HepG2 (cell line): Measurements from ENCODE around the gene TMEFF2. TPM values are rescaled to one million over a fixed set of nuclear protein-coding genes. Genes with fewer than 3 reads are reported as not detected.

Experiments
- CEBPB ChIP-seq: IDR thresholded peaks from 2 replicates; pipeline ENCODE4 v1.6.1; 2011; ENCODE audit warnings: low read depth, low read length, improper control_type of control experiment, borderline replicate concordance
- SMAD9 ChIP-seq: sonication (generic); formaldehyde crosslinking; IDR thresholded peaks from 2 replicates; pipeline ENCODE4 v1.5.1; 2020; ENCODE audit warnings: mild to moderate bottlenecking, missing genetic modification reagents
- SP1 ChIP-seq, 2 experiments: fragments of 450-650 bp in 1 of 2; sonication (generic) in 1 of 2; formaldehyde crosslinking in 1 of 2; IDR thresholded peaks; 2 replicates each; pipeline versions ENCODE4 v1.4.0 to v1.6.1; 2016 to 2020; ENCODE audit warnings: missing genetic modification reagents in 1 of 2
- XRCC5 ChIP-seq: fragments of 200-400 bp; formaldehyde crosslinking; optimal IDR thresholded peaks from 2 replicates; pipeline ENCODE3; 2017; ENCODE audit warnings: mild to moderate bottlenecking, low read length
- ZNF20 ChIP-seq: sonication (generic); formaldehyde crosslinking; IDR thresholded peaks from 2 replicates; pipeline ENCODE4 v1.4.0; 2020; ENCODE audit warnings: mild to moderate bottlenecking, moderate library complexity, missing genetic modification reagents
- polyA plus RNA-seq, 8 experiments: library from polyadenylated mRNA; depleted of rRNA in 3 of 8; stranded (reverse) in 7 of 8; unstranded in 1 of 8; fragments of >200 nt; fragmentation: Illumina TruSeq in 4 of 8; extraction: Trizol in 4 of 8; gene quantifications; 2 replicates each; pipeline versions ENCODE4 v1.2.1 to v1.2.3, GENCODE V29; 2011 to 2016; ENCODE audit warnings: low read depth in 4 of 8, missing spikeins in 1 of 8, mixed read lengths in 1 of 8; ENCODE audit not compliant: insufficient read depth in 1 of 8
- total RNA-seq, 5 experiments: library from RNA; depleted of rRNA; stranded (reverse); fragments of >200 nt; fragmentation: Illumina TruSeq; extraction: Trizol; gene quantifications; 2 replicates each; pipeline ENCODE4 v1.2.3, GENCODE V29; 2016; ENCODE audit warnings: low read depth in 1 of 5
- TF ChIP-seq, protein P1 (sequence below): sonication (generic); formaldehyde crosslinking; IDR thresholded peaks from 2 replicates; pipeline ENCODE4 v1.5.0; 2020; ENCODE audit warnings: mild to moderate bottlenecking, missing genetic modification reagents, borderline replicate concordance
- TF ChIP-seq, protein P2 (sequence below): sonication (generic); formaldehyde crosslinking; IDR thresholded peaks from 2 replicates; pipeline ENCODE4 v1.4.0; 2020; ENCODE audit warnings: missing genetic modification reagents, borderline replicate concordance
- TF ChIP-seq, protein P3 (sequence below): sonication (generic); formaldehyde crosslinking; IDR thresholded peaks from 2 replicates; pipeline ENCODE4 v1.4.0; 2020; ENCODE audit warnings: mild to moderate bottlenecking, missing genetic modification reagents, borderline replicate concordance
- TF ChIP-seq, protein P4 (sequence below): fragments of 450-650 bp; IDR thresholded peaks from 2 replicates; pipeline ENCODE4 v1.6.1; 2017; ENCODE audit warnings: mild to moderate bottlenecking

TMEFF2 gene
- total and polyA plus RNA-seq, 2 of the 13 experiments (the other 11 are each of a cell fraction or from before 2014, with no cell fraction given), result not detected

DNA sequence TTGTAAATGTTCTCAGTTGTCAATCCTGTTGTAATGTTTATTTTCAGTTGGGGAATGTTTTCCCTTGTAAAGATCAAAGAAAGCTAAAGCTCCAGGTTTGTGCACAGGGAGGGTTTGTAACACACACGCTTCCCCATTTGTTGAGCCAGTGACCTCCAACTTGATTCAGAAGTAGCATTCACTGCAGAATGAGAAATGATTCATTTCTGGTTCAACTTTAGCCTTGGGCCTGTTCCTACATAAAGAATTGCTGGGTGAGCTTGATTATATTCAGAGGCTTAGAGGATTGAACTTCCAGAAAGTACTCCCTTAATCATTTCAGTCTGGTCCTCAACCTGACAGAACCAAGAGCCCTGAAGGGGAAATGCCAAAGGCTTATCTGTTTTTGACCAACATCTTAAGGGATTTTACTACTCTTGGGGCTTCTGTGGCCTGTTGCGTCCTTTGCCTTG is 277.3 kb downstream of the TMEFF2 start (continued):
- TF ChIP-seq, protein P1, sequence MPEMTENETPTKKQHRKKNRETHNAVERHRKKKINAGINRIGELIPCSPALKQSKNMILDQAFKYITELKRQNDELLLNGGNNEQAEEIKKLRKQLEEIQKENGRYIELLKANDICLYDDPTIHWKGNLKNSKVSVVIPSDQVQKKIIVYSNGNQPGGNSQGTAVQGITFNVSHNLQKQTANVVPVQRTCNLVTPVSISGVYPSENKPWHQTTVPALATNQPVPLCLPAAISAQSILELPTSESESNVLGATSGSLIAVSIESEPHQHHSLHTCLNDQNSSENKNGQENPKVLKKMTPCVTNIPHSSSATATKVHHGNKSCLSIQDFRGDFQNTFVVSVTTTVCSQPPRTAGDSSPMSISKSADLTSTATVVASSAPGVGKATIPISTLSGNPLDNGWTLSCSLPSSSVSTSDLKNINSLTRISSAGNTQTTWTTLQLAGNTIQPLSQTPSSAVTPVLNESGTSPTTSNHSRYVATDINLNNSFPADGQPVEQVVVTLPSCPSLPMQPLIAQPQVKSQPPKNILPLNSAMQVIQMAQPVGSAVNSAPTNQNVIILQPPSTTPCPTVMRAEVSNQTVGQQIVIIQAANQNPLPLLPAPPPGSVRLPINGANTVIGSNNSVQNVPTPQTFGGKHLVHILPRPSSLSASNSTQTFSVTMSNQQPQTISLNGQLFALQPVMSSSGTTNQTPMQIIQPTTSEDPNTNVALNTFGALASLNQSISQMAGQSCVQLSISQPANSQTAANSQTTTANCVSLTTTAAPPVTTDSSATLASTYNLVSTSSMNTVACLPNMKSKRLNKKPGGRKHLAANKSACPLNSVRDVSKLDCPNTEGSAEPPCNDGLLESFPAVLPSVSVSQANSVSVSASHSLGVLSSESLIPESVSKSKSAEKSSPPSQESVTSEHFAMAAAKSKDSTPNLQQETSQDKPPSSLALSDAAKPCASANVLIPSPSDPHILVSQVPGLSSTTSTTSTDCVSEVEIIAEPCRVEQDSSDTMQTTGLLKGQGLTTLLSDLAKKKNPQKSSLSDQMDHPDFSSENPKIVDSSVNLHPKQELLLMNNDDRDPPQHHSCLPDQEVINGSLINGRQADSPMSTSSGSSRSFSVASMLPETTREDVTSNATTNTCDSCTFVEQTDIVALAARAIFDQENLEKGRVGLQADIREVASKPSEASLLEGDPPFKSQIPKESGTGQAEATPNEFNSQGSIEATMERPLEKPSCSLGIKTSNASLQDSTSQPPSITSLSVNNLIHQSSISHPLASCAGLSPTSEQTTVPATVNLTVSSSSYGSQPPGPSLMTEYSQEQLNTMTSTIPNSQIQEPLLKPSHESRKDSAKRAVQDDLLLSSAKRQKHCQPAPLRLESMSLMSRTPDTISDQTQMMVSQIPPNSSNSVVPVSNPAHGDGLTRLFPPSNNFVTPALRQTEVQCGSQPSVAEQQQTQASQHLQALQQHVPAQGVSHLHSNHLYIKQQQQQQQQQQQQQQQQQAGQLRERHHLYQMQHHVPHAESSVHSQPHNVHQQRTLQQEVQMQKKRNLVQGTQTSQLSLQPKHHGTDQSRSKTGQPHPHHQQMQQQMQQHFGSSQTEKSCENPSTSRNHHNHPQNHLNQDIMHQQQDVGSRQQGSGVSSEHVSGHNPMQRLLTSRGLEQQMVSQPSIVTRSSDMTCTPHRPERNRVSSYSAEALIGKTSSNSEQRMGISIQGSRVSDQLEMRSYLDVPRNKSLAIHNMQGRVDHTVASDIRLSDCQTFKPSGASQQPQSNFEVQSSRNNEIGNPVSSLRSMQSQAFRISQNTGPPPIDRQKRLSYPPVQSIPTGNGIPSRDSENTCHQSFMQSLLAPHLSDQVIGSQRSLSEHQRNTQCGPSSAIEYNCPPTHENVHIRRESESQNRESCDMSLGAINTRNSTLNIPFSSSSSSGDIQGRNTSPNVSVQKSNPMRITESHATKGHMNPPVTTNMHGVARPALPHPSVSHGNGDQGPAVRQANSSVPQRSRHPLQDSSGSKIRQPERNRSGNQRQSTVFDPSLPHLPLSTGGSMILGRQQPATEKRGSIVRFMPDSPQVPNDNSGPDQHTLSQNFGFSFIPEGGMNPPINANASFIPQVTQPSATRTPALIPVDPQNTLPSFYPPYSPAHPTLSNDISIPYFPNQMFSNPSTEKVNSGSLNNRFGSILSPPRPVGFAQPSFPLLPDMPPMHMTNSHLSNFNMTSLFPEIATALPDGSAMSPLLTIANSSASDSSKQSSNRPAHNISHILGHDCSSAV (CRISPR knock-in tag), result no peak
- TF ChIP-seq, protein P2, sequence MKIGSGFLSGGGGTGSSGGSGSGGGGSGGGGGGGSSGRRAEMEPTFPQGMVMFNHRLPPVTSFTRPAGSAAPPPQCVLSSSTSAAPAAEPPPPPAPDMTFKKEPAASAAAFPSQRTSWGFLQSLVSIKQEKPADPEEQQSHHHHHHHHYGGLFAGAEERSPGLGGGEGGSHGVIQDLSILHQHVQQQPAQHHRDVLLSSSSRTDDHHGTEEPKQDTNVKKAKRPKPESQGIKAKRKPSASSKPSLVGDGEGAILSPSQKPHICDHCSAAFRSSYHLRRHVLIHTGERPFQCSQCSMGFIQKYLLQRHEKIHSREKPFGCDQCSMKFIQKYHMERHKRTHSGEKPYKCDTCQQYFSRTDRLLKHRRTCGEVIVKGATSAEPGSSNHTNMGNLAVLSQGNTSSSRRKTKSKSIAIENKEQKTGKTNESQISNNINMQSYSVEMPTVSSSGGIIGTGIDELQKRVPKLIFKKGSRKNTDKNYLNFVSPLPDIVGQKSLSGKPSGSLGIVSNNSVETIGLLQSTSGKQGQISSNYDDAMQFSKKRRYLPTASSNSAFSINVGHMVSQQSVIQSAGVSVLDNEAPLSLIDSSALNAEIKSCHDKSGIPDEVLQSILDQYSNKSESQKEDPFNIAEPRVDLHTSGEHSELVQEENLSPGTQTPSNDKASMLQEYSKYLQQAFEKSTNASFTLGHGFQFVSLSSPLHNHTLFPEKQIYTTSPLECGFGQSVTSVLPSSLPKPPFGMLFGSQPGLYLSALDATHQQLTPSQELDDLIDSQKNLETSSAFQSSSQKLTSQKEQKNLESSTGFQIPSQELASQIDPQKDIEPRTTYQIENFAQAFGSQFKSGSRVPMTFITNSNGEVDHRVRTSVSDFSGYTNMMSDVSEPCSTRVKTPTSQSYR, result no peak
- no peak for TF ChIP-seq CEBPB
- TF ChIP-seq, protein P3, sequence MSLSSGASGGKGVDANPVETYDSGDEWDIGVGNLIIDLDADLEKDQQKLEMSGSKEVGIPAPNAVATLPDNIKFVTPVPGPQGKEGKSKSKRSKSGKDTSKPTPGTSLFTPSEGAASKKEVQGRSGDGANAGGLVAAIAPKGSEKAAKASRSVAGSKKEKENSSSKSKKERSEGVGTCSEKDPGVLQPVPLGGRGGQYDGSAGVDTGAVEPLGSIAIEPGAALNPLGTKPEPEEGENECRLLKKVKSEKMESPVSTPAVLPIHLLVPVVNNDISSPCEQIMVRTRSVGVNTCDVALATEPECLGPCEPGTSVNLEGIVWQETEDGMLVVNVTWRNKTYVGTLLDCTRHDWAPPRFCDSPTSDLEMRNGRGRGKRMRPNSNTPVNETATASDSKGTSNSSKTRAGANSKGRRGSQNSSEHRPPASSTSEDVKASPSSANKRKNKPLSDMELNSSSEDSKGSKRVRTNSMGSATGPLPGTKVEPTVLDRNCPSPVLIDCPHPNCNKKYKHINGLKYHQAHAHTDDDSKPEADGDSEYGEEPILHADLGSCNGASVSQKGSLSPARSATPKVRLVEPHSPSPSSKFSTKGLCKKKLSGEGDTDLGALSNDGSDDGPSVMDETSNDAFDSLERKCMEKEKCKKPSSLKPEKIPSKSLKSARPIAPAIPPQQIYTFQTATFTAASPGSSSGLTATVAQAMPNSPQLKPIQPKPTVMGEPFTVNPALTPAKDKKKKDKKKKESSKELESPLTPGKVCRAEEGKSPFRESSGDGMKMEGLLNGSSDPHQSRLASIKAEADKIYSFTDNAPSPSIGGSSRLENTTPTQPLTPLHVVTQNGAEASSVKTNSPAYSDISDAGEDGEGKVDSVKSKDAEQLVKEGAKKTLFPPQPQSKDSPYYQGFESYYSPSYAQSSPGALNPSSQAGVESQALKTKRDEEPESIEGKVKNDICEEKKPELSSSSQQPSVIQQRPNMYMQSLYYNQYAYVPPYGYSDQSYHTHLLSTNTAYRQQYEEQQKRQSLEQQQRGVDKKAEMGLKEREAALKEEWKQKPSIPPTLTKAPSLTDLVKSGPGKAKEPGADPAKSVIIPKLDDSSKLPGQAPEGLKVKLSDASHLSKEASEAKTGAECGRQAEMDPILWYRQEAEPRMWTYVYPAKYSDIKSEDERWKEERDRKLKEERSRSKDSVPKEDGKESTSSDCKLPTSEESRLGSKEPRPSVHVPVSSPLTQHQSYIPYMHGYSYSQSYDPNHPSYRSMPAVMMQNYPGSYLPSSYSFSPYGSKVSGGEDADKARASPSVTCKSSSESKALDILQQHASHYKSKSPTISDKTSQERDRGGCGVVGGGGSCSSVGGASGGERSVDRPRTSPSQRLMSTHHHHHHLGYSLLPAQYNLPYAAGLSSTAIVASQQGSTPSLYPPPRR (CRISPR knock-in tag), result peak; percentile 23; the same call in 1 of the 2 replicates
- TF ChIP-seq ZNF20 (CRISPR knock-in tag), result no peak
- TF ChIP-seq SP1 (IDR thresholded peaks at IDR 0.05), result no peak
- no peak for TF ChIP-seq SP1 (CRISPR knock-in tag; IDR thresholded peaks at IDR 0.05)
- TF ChIP-seq SMAD9 (CRISPR knock-in tag), result no peak
- TF ChIP-seq, protein P4, sequence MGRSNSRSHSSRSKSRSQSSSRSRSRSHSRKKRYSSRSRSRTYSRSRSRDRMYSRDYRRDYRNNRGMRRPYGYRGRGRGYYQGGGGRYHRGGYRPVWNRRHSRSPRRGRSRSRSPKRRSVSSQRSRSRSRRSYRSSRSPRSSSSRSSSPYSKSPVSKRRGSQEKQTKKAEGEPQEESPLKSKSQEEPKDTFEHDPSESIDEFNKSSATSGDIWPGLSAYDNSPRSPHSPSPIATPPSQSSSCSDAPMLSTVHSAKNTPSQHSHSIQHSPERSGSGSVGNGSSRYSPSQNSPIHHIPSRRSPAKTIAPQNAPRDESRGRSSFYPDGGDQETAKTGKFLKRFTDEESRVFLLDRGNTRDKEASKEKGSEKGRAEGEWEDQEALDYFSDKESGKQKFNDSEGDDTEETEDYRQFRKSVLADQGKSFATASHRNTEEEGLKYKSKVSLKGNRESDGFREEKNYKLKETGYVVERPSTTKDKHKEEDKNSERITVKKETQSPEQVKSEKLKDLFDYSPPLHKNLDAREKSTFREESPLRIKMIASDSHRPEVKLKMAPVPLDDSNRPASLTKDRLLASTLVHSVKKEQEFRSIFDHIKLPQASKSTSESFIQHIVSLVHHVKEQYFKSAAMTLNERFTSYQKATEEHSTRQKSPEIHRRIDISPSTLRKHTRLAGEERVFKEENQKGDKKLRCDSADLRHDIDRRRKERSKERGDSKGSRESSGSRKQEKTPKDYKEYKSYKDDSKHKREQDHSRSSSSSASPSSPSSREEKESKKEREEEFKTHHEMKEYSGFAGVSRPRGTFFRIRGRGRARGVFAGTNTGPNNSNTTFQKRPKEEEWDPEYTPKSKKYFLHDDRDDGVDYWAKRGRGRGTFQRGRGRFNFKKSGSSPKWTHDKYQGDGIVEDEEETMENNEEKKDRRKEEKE, result no peak
- no peak for TF ChIP-seq XRCC5
- TF ChIP-seq, all 625 proteins: peak for 41
